HG02798 (cell line): ENCODE data around the gene LRCOL1.

Experiments
- ATAC-seq: cut with Tn5 transposase; IDR thresholded peaks from one replicate; pipeline ENCODE4 v1.9.1; 2021; ENCODE audit warnings: mild to moderate bottlenecking; ENCODE audit not compliant: unreplicated experiment, poor library complexity

Gene LRCOL1

GRCh38 chr12:132620113-132620898 lies 9.9 kb upstream of the LRCOL1 start:
- ATAC-seq, result no peak

GRCh38 chr12:132619386-132620112 lies 9.2 kb upstream of the LRCOL1 start:
- no peak for ATAC-seq

- ATAC-seq, result no peak
These were observed 8.6 kb upstream of the LRCOL1 start for GRCh38 chr12:132619071-132619385.

DNA sequence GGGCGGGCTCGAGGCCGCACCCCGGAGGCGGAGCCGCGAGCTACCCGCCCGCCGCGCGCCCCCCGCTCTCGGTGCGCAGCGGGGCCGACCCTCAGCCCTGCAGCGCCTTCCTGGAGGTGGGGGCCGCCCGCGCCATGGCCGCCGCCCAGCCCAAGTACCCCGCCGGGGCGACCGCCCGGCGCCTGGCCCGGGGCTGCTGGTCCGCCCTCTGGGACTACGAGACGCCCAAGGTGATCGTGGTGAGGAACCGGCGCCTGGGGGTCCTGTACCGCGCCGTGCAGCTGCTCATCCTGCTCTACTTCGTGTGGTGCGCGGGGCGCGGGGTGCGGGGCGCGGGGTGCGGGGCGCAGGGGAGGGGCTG lies 8.3 kb upstream of the LRCOL1 start, which contains the start of gene P2RX2:
Gene P2RX2, plus strand, starts transcription at position 94 of the 361 bp plus-strand sequence. Its CDS starts 41 bp downstream, at position 135.
- no peak for ATAC-seq

GRCh38 chr12:132617822-132618682 lies 7.7 kb upstream of the LRCOL1 start:
- no peak for ATAC-seq

- ATAC-seq, result no peak
These were observed 6.8 kb upstream of the LRCOL1 start for GRCh38 chr12:132617135-132617701.

DNA sequence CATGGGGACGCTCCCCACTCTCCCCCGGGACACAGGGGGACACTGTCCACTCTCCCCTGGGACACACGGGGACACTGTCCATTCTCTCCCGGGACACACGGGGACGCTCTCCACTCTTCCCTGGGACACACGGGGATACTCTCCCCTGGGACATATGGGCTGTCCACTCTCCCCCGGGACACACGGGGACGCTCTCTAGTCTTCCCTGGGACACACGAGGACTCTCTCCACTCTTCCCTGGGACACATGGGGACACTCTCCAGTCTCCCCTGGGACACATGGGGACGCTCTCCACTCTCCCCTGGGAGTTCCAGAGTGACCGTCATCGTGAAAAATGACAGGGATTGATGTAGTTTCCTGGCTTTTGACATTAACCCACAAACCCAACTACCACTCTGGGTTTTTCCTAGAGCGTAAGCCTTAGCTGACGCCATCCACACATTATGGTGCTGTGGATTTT lies 5.2 kb upstream of the LRCOL1 start:
- no peak for ATAC-seq

GRCh38 chr12:132614861-132615578 lies 4.6 kb upstream of the LRCOL1 start:
- ATAC-seq, result no peak

- ATAC-seq, result no peak
These were observed 3.6 kb upstream of the LRCOL1 start for GRCh38 chr12:132614029-132614428.

- no peak for ATAC-seq
These were observed 1.2 kb upstream of the LRCOL1 start for GRCh38 chr12:132611620-132612019.

- ATAC-seq, result no peak
These were observed 652 bp upstream of the LRCOL1 start for GRCh38 chr12:132610866-132611602.

- no peak for ATAC-seq
These were observed 1.9 kb downstream of the LRCOL1 start for GRCh38 chr12:132608231-132609171.

GRCh38 chr12:132606927-132607326 lies 3.5 kb downstream of the LRCOL1 start:
- ATAC-seq, result no peak

- ATAC-seq, result no peak
These were observed 3.9 kb downstream of the LRCOL1 start for GRCh38 chr12:132606466-132606865.

- no peak for ATAC-seq
These were observed 4.5 kb downstream of the LRCOL1 start for GRCh38 chr12:132605892-132606291.

DNA sequence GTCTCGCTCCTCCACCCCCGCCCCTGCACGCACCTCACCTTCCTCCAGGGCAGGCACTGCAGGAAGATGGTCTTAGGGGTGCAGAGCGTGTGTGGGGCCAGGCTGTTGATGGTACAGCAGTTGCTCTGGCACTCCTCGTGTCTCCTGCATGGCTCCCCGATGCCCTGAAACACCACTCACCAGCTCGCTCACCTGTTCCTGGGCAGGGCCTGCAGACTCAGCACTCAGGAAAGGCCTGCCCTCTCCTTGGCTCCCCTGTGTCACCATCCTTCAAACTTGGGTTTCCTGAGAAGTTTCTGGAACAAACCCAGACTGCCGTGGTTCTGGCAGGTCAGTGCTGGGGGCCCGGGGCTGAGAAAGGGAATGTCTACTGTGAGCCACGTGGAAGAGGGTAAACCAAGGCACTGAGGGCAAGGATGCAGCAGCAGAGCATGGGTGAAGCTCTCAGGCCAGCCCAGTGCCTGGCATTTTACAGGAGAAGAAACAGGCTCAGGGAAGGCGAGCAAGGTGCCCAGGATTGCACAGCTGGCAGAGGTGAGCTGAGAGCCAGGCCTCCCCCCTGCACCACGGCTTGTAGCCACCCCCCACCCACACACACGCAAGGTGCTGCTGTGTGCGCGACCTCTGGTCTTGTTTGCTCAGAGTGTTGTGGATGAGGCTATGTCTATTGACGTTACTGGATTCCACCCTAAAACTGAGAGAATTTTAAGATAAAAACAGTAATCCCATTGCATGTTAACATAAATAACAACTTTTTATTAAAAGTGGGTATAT lies 5.5 kb downstream of the LRCOL1 start:
- ATAC-seq, result no peak

GRCh38 chr12:132604151-132604618 lies 6.2 kb downstream of the LRCOL1 start:
- ATAC-seq, result no peak
